ENCODE data around the gene UGT1A9.
A peak's percentile ranks its signal among the peaks of the same experiment; 100 is the strongest.
"Not testable (repeated sequence)": the region's sequence is repeated elsewhere in the genome, so short reads cannot be mapped to it uniquely, and the experiment has no call there.

UGT1A9 gene

GRCh38 chr2:233681521-233682099 lies 9.9 kb downstream of the UGT1A9 start, which contains the start of gene UGT1A7:
Gene UGT1A7 (plus strand): TSS chr2:233681901. CDS start chr2:233681938, 37 bp downstream.
- no peak for DNase-seq

- DNase-seq: no peak
Observed at GRCh38 chr2:233684640-233685039, 12.9 kb downstream of the UGT1A9 start.

GRCh38 chr2:233686928-233687327 lies 15.2 kb downstream of the UGT1A9 start:
- DNase-seq: no peak

- DNase-seq: no peak
Observed at GRCh38 chr2:233688341-233688740, 16.6 kb downstream of the UGT1A9 start.

- DNase-seq: no peak
Observed at GRCh38 chr2:233689031-233689430, 17.3 kb downstream of the UGT1A9 start.

- no peak for DNase-seq
Observed at GRCh38 chr2:233689501-233689900, 17.8 kb downstream of the UGT1A9 start.

- DNase-seq: no peak
Observed at GRCh38 chr2:233690444-233690843, 18.7 kb downstream of the UGT1A9 start.

- no peak for DNase-seq
Observed at GRCh38 chr2:233691443-233692433, 20.0 kb downstream of the UGT1A9 start.

- no peak for DNase-seq
Observed at GRCh38 chr2:233692648-233693047, 20.9 kb downstream of the UGT1A9 start, which contains the start of gene UGT1A6. Gene UGT1A6 (plus strand): TSS chr2:233692890. CDS start chr2:233693005, 115 bp downstream.

- no peak for DNase-seq
Observed at GRCh38 chr2:233693963-233694362, 22.3 kb downstream of the UGT1A9 start.

- DNase-seq: no peak
Observed at GRCh38 chr2:233698740-233699139, 27.0 kb downstream of the UGT1A9 start.

GRCh38 chr2:233699424-233700027 lies 27.8 kb downstream of the UGT1A9 start:
- DNase-seq: no peak

- DNase-seq: peak; percentile 34
Observed at GRCh38 chr2:233700028-233700635, 28.4 kb downstream of the UGT1A9 start.

- DNase-seq: not testable (repeated sequence)
Observed at GRCh38 chr2:233700842-233701241, 29.1 kb downstream of the UGT1A9 start.

GRCh38 chr2:233702238-233702637 lies 30.5 kb downstream of the UGT1A9 start:
- no peak for DNase-seq

GRCh38 chr2:233705911-233706506 lies 34.3 kb downstream of the UGT1A9 start:
- no peak for DNase-seq

GRCh38 chr2:233706720-233707119 lies 35.0 kb downstream of the UGT1A9 start:
- DNase-seq: no peak

- peak; percentile 12 for DNase-seq
Observed at GRCh38 chr2:233707940-233708644, 36.4 kb downstream of the UGT1A9 start.

GRCh38 chr2:233708942-233709341 lies 37.2 kb downstream of the UGT1A9 start:
- no peak for DNase-seq

- peak; percentile 57 for DNase-seq
Observed at GRCh38 chr2:233711312-233712008, 39.8 kb downstream of the UGT1A9 start.

GRCh38 chr2:233712611-233713261 lies 41.0 kb downstream of the UGT1A9 start, which contains the start of gene UGT1A5:
Gene UGT1A5 (plus strand): TSS chr2:233712907. CDS start chr2:233712992, 85 bp downstream.
- DNase-seq: no peak
